HepG2 (cell line): Measurements from ENCODE around the gene PRPSAP1. TPM values are rescaled to one million over a fixed set of nuclear protein-coding genes. Genes with fewer than 3 reads are reported as not detected.

Experiments
- ATAC-seq: fragments of 200-7000 bp; cut with Tn5 transposase; 3 replicates; pipeline ENCODE4 v1.9.1; 2020; ENCODE audit warnings: mild to moderate bottlenecking, moderate library complexity
- BruUV-seq: library from RNA; stranded (reverse); fragments of 400-500 nt; replicated peaks from 2 replicates; lab custom pipeline; 2021; lab: Mats Ljungman, UMichigan
- CTCF ChIA-PET: fragments of 300-600 bp; formaldehyde crosslinking; extraction: SDS; loops from one replicate; lab custom pipeline; 2021; ENCODE audit warnings: low total read pairs, inconsistent platforms, low intra/inter-chr PET ratio; lab: Yijun Ruan, JAX
- POLR2A ChIA-PET: fragments of 350-600 bp; sonication (Branson Sonifier 250); formaldehyde crosslinking; loops from one replicate; lab custom pipeline; 2020; ENCODE audit warnings: antibody characterized with exemption, inconsistent platforms; lab: Yijun Ruan, JAX
- DNase-seq: peaks from one replicate; pipeline ENCODE4 v3.0.0-alpha.2; 2015; ENCODE audit warnings: low spot score
- FAIRE-seq: peaks from 3 replicates; lab custom pipeline; 2011; peaks lifted over from hg19 to GRCh38; lab: Jason Lieb, UNC
- H2AFZ ChIP-seq: one replicate; pipeline ENCODE4 v1.6.1; 2011; ENCODE audit warnings: low read length, inconsistent platforms
- H3K27ac ChIP-seq: fragments of 300-600 bp; 3 replicates; pipeline ENCODE4 v1.8.0; 2011; ENCODE audit warnings: mixed run types, mild to moderate bottlenecking, mixed read lengths, low read length, inconsistent platforms; ENCODE audit not compliant: insufficient read depth; ENCODE audit errors: extremely low read length
- H3K27me3 ChIP-seq, 2 experiments: fragments of 200-600 bp in 1 of 2; 2 replicates in 1 of 2; 3 replicates in 1 of 2; pipeline versions ENCODE4 v1.6.0 to v1.8.0; 2011; ENCODE audit warnings: low read length in 2 of 2, mild to moderate bottlenecking in 2 of 2, moderate library complexity in 2 of 2, inconsistent platforms in 1 of 2; ENCODE audit not compliant: insufficient read depth in 2 of 2, control insufficient read depth in 1 of 2
- H3K36me3 ChIP-seq, 2 experiments: fragments of 200-600 bp in 1 of 2; replicated peaks in 1 of 2; 2 replicates in 1 of 2; 3 replicates in 1 of 2; pipeline versions ENCODE4 v1.5.1 to v1.8.0; 2011; ENCODE audit warnings: low read length in 2 of 2, inconsistent platforms in 1 of 2; ENCODE audit not compliant: insufficient read depth in 2 of 2, control insufficient read depth in 1 of 2
- H3K4me1 ChIP-seq: 2 replicates; pipeline ENCODE4 v1.5.1; 2012; ENCODE audit warnings: low read length, inconsistent platforms; ENCODE audit not compliant: insufficient read depth
- H3K4me2 ChIP-seq: 2 replicates; pipeline ENCODE4 v1.6.0; 2011; ENCODE audit warnings: low read depth, low read length, inconsistent platforms
- H3K4me3 ChIP-seq, 3 experiments: fragments of 200-600 bp in 1 of 3; sonication (generic), shearing (Covaris generic) in 1 of 3; replicated peaks in 1 of 3; 2 replicates each; pipeline ENCODE4 v1.5.1; 2011 to 2016; ENCODE audit warnings: low read length in 3 of 3, inconsistent platforms in 2 of 3, low read depth in 2 of 3, mild to moderate bottlenecking in 2 of 3, control low read depth in 1 of 3, mixed read lengths in 1 of 3; ENCODE audit not compliant: insufficient read depth in 1 of 3
- H3K79me2 ChIP-seq: one replicate; pipeline ENCODE4 v1.6.1; 2011; ENCODE audit warnings: low read length, inconsistent platforms; ENCODE audit not compliant: insufficient read depth
- H3K9ac ChIP-seq: 2 replicates; pipeline ENCODE4 v1.6.0; 2011; ENCODE audit warnings: mild to moderate bottlenecking, low read depth, low read length, inconsistent platforms; ENCODE audit not compliant: insufficient read depth
- H3K9me3 ChIP-seq: 2 replicates; pipeline ENCODE4 v1.5.1; 2012; ENCODE audit warnings: mild to moderate bottlenecking, low read length
- H4K20me1 ChIP-seq: 2 replicates; pipeline ENCODE4 v1.6.0; 2011; ENCODE audit warnings: inconsistent platforms, mild to moderate bottlenecking, low read length, moderate library complexity; ENCODE audit not compliant: insufficient read depth
- ATF5 ChIP-seq: sonication (generic); formaldehyde crosslinking; IDR thresholded peaks from 2 replicates; pipeline ENCODE4 v1.4.0; 2020; ENCODE audit warnings: mild to moderate bottlenecking, low read depth, missing genetic modification reagents
- CTCF ChIP-seq: sonication (generic); formaldehyde crosslinking; IDR thresholded peaks from 2 replicates; pipeline ENCODE4 v1.5.0; 2020; ENCODE audit warnings: mild to moderate bottlenecking, missing genetic modification reagents, moderate library complexity
- ELF1 ChIP-seq: sonication (generic); formaldehyde crosslinking; IDR thresholded peaks from 2 replicates; pipeline ENCODE4 v1.4.0; 2020; ENCODE audit warnings: missing genetic modification reagents
- FOXC1 ChIP-seq: sonication (generic); formaldehyde crosslinking; IDR thresholded peaks from 2 replicates; pipeline ENCODE4 v1.8.0; 2022; ENCODE audit warnings: mild to moderate bottlenecking, missing genetic modification reagents, borderline replicate concordance
- GRHL1 ChIP-seq: sonication (generic); formaldehyde crosslinking; conservative IDR thresholded peaks from 2 replicates; pipeline ENCODE4 v1.8.0; 2022; ENCODE audit warnings: missing genetic modification reagents
- KAT2B ChIP-seq: fragments of 150-350 bp; IDR thresholded peaks from 2 replicates; pipeline ENCODE4 v1.6.1; 2014; ENCODE audit warnings: low read depth, low read length, borderline replicate concordance
- RBFOX2 ChIP-seq: fragments of 200-400 bp; formaldehyde crosslinking; IDR thresholded peaks from 2 replicates; pipeline ENCODE4 v1.6.1; 2017; ENCODE audit warnings: low read depth, mild to moderate bottlenecking, low read length
- SAFB2 ChIP-seq: sonication (generic); formaldehyde crosslinking; IDR thresholded peaks from 2 replicates; pipeline ENCODE4 v1.5.1; 2020; ENCODE audit warnings: missing genetic modification reagents, low read depth, mild to moderate bottlenecking, borderline replicate concordance
- SPEN ChIP-seq: sonication (generic); formaldehyde crosslinking; IDR thresholded peaks from 2 replicates; pipeline ENCODE4 v1.5.1; 2020; ENCODE audit warnings: low read depth, mild to moderate bottlenecking, missing genetic modification reagents
- ZMYM4 ChIP-seq: sonication (generic); formaldehyde crosslinking; IDR thresholded peaks from 2 replicates; pipeline ENCODE4 v1.8.1; 2023; ENCODE audit warnings: mild to moderate bottlenecking, missing genetic modification reagents
- ZNF609 ChIP-seq: sonication (generic); formaldehyde crosslinking; IDR thresholded peaks from 2 replicates; pipeline ENCODE4 v1.4.0; 2020; ENCODE audit warnings: mild to moderate bottlenecking, missing genetic modification reagents, borderline replicate concordance
- ZNF775 ChIP-seq: sonication (generic); formaldehyde crosslinking; IDR thresholded peaks from 2 replicates; pipeline ENCODE4 v1.4.0; 2020; ENCODE audit warnings: missing genetic modification reagents, mild to moderate bottlenecking, moderate library complexity, borderline replicate concordance
- WGBS: methylation state at CpG from one replicate; pipeline ENCODE4 v1.1.6; 2017; ENCODE audit warnings: low lambda C conversion rate; 5-methylcytosine and 5-hydroxymethylcytosine counted together
- in situ Hi-C: cut with HindIII; loops from 2 replicates; pipeline ENCODE4 v1.10.0; 2017; ENCODE audit warnings: low pct_unique_long_range_greater_than_20kb; ENCODE audit not compliant: extremely low pct_ligation_motif_present
- intact Hi-C: fragments of 100-400 bp; cut with micrococcal nuclease; formaldehyde crosslinking; loops from one replicate; pipeline ENCODE4 v1.10.0; 2022; ENCODE audit not compliant: unreplicated experiment
- polyA plus RNA-seq, 8 experiments: library from polyadenylated mRNA; depleted of rRNA in 3 of 8; stranded (reverse) in 7 of 8; unstranded in 1 of 8; fragments of >200 nt; fragmentation: Illumina TruSeq in 4 of 8; extraction: Trizol in 4 of 8; gene quantifications; 2 replicates each; pipeline versions ENCODE4 v1.2.1 to v1.2.3, GENCODE V29; 2011 to 2016; ENCODE audit warnings: low read depth in 4 of 8, missing spikeins in 1 of 8, mixed read lengths in 1 of 8; ENCODE audit not compliant: insufficient read depth in 1 of 8
- total RNA-seq, 5 experiments: library from RNA; depleted of rRNA; stranded (reverse); fragments of >200 nt; fragmentation: Illumina TruSeq; extraction: Trizol; gene quantifications; 2 replicates each; pipeline ENCODE4 v1.2.3, GENCODE V29; 2016; ENCODE audit warnings: low read depth in 1 of 5

PRPSAP1 gene
- total and polyA plus RNA-seq, 2 of the 13 experiments (the other 11 are each of a cell fraction or from before 2014, with no cell fraction given): 91.1 to 314 TPM

- H3K36me3 ChIP-seq: peaks cover 72 to 85% of the 10 kb centered on the region in 2 experiments
- no peaks in the 10 kb centered on the region for H3K4me1 ChIP-seq
- H3K27ac ChIP-seq: no peak overlapping the region
- H2AFZ ChIP-seq: no peak overlapping the region
- no peaks in the 10 kb centered on the region for H3K9me3 ChIP-seq
- H4K20me1 ChIP-seq: peaks cover 4% of the 10 kb centered on the region; the same call in 1 of the 2 replicates
- ATAC-seq (peak; percentile 87), FAIRE-seq (peak; percentile 97), DNase-seq (peak; percentile 80)
- H3K4me2 ChIP-seq: no peak overlapping the region
- ChIA-PET CTCF (interaction anchor here (1.2 to 2.3 kb wide), 4 partner anchors 12 to 119 kb away, joined by 3 to 14 read pairs (median 4); no protein-coding TSS in a partner anchor), POLR2A (interaction anchor here (0.8 to 2.6 kb wide), 18 partner anchors 10 to 133 kb away, joined by 3 to 18 read pairs (median 5); partner anchors contain the start of genes PRPSAP1, SPHK1 and UBALD2)
- H3K79me2 ChIP-seq: no peaks in the 10 kb centered on the region
- no peaks in the 10 kb centered on the region for H3K27me3 ChIP-seq
- BruUV-seq: no TSS peak
- intact Hi-C loops (loop anchor here (1.0 kb wide), 2 partner anchors 9 to 95 kb away; no protein-coding TSS in a partner anchor), in situ Hi-C loops (loop anchor here (5.0 kb wide), 1 partner anchor 96 kb away; no protein-coding TSS in a partner anchor)
- H3K9ac ChIP-seq: no peak overlapping the region
- 45% methylated on average over 15 of the region's 16 CpGs for WGBS
- H3K4me3 ChIP-seq: no peak overlapping the region
- 0 out of 2 replicates have a peak, but pooled peaks have one; percentile 79 for TF ChIP-seq ATF5 (CRISPR knock-in tag)
- no peak for TF ChIP-seq KAT2B
- TF ChIP-seq ZMYM4 (CRISPR knock-in tag): 0 out of 2 replicates have a peak, but pooled peaks have one; percentile 22
- TF ChIP-seq ZNF775 (CRISPR knock-in tag): no peak
- TF ChIP-seq SAFB2: no peak; the same call in 1 of the 2 replicates
- peak; percentile 81; the same call in 1 of the 2 replicates for TF ChIP-seq FOXC1
- TF ChIP-seq SPEN (CRISPR knock-in tag): no peak
- TF ChIP-seq CTCF (CRISPR knock-in tag): peak; percentile 99
- no peak for TF ChIP-seq RBFOX2
- no peak for TF ChIP-seq GRHL1
- no peak for TF ChIP-seq ZNF609 (CRISPR knock-in tag)
- no peak for TF ChIP-seq ELF1
These were observed 44.2 kb upstream of the PRPSAP1 start for GRCh38 chr17:76397687-76398522.
